ENCODE measurements around the gene NCAPD2.

DNA sequence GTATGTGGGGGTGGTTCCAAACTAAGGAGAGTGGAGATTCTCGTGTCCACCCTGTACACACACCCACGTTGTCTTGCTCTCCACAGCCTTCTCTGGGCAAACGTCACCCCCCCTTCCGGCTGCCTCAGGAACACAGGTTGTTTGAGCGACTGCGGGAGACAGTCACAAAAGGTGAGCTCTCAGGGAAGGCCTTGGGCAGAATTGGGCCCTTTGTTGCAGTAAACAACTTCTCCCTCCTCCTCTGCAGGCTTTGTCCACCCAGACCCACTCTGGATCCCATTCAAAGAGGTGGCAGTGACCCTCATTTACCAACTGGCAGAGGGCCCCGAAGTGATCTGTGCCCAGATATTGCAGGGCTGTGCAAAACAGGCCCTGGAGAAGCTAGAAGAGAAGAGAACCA is 32.3 kb downstream of the NCAPD2 start:
- TF ChIP-seq, protein P1, sequence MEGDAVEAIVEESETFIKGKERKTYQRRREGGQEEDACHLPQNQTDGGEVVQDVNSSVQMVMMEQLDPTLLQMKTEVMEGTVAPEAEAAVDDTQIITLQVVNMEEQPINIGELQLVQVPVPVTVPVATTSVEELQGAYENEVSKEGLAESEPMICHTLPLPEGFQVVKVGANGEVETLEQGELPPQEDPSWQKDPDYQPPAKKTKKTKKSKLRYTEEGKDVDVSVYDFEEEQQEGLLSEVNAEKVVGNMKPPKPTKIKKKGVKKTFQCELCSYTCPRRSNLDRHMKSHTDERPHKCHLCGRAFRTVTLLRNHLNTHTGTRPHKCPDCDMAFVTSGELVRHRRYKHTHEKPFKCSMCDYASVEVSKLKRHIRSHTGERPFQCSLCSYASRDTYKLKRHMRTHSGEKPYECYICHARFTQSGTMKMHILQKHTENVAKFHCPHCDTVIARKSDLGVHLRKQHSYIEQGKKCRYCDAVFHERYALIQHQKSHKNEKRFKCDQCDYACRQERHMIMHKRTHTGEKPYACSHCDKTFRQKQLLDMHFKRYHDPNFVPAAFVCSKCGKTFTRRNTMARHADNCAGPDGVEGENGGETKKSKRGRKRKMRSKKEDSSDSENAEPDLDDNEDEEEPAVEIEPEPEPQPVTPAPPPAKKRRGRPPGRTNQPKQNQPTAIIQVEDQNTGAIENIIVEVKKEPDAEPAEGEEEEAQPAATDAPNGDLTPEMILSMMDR (IDR thresholded peaks at IDR 0.05): no peak
- TF ChIP-seq POLR2AphosphoS5 (IDR thresholded peaks at IDR 0.05): no peak
